Caco-2 (cell line): ENCODE data around the gene MACROD2. TPM values are rescaled to one million over a fixed set of nuclear protein-coding genes. Genes with fewer than 3 reads are reported as not detected.

Experiments
- BruUV-seq: library from RNA; stranded (reverse); fragments of 400-500 nt; replicated peaks from 2 replicates; lab custom pipeline; 2021; lab: Mats Ljungman, UMichigan
- CTCF ChIA-PET: fragments of 300-600 bp; sonication (Branson Sonifier 250); formaldehyde crosslinking; loops from one replicate; lab custom pipeline; 2022; ENCODE audit warnings: antibody characterized with exemption; lab: Charles Lee
- POLR2A ChIA-PET: fragments of 300-600 bp; sonication (Branson Sonifier 250); formaldehyde crosslinking; loops from one replicate; lab custom pipeline; 2022; ENCODE audit warnings: antibody characterized with exemption; lab: Charles Lee
- DNase-seq, 2 experiments: peaks; one replicate each; pipeline versions ENCODE4 v3.0.0 to v3.0.0-alpha.2; 2020 to 2022
- H3K27me3 ChIP-seq: replicated peaks from 2 replicates; pipeline ENCODE4 v1.6.0; 2011; ENCODE audit warnings: low read length; ENCODE audit not compliant: control insufficient read depth, insufficient read depth
- H3K36me3 ChIP-seq: 2 replicates; pipeline ENCODE4 v1.5.1; 2011; ENCODE audit warnings: low read length; ENCODE audit not compliant: control insufficient read depth, insufficient read depth
- H3K4me1 ChIP-seq: fragments of 250-450 bp; sonication (Bioruptor Pico); 2 replicates; pipeline ENCODE4 v1.5.1; 2020; ENCODE audit warnings: mild to moderate bottlenecking
- H3K4me3 ChIP-seq: 2 replicates; pipeline ENCODE4 v1.5.1; 2011; ENCODE audit warnings: low read depth, mild to moderate bottlenecking, control low read depth, low read length
- H3K9me3 ChIP-seq: fragments of 250-450 bp; sonication (Bioruptor Pico); 2 replicates; pipeline ENCODE4 v1.5.1; 2020; ENCODE audit warnings: mild to moderate bottlenecking, moderate library complexity
- H3K27ac Mint-ChIP-seq: one replicate; pipeline ENCODE4 v1.8.0; 2022; ENCODE audit warnings: mixed read lengths; ENCODE audit not compliant: unreplicated experiment
- H3K27me3 Mint-ChIP-seq: one replicate; pipeline ENCODE4 v1.8.0; 2022; ENCODE audit warnings: mixed read lengths; ENCODE audit not compliant: insufficient read depth, unreplicated experiment
- H3K36me3 Mint-ChIP-seq: one replicate; pipeline ENCODE4 v1.8.0; 2022; ENCODE audit warnings: mild to moderate bottlenecking, mixed read lengths; ENCODE audit not compliant: insufficient read depth, unreplicated experiment
- H3K4me1 Mint-ChIP-seq: one replicate; pipeline ENCODE4 v1.8.0; 2022; ENCODE audit warnings: low read depth, mixed read lengths; ENCODE audit not compliant: unreplicated experiment
- H3K4me3 Mint-ChIP-seq: one replicate; pipeline ENCODE4 v1.8.0; 2022; ENCODE audit warnings: mild to moderate bottlenecking, moderate library complexity, mixed read lengths; ENCODE audit not compliant: unreplicated experiment
- H3K9me3 Mint-ChIP-seq: one replicate; pipeline ENCODE4 v1.8.0; 2022; ENCODE audit warnings: mixed read lengths; ENCODE audit not compliant: unreplicated experiment
- CTCF ChIP-seq, 2 experiments: fragments of 200-600 bp in 1 of 2; IDR thresholded peaks; 1 replicate in 1 of 2; 2 replicates in 1 of 2; pipeline versions ENCODE4 v1.5.1 to v1.8.0; 2011 to 2022; ENCODE audit warnings: antibody characterized with exemption in 1 of 2, control low read depth in 1 of 2, inconsistent platforms in 1 of 2, low read depth in 1 of 2, low read length in 1 of 2, mild to moderate bottlenecking in 1 of 2, moderate library complexity in 1 of 2; ENCODE audit not compliant: insufficient read depth in 1 of 2, severe bottlenecking in 1 of 2, unreplicated experiment in 1 of 2
- intact Hi-C: fragments of 100-400 bp; cut with micrococcal nuclease; formaldehyde crosslinking; loops from one replicate; pipeline ENCODE4 v1.10.0; 2022; ENCODE audit not compliant: unreplicated experiment
- total RNA-seq: library from RNA; stranded (reverse); gene quantifications from 2 replicates; pipeline ENCODE4 v1.2.3, GENCODE V29; 2022

The MACROD2 gene
- total RNA-seq, 1 experiment from 2014 or later, result 6.4 TPM

DNA sequence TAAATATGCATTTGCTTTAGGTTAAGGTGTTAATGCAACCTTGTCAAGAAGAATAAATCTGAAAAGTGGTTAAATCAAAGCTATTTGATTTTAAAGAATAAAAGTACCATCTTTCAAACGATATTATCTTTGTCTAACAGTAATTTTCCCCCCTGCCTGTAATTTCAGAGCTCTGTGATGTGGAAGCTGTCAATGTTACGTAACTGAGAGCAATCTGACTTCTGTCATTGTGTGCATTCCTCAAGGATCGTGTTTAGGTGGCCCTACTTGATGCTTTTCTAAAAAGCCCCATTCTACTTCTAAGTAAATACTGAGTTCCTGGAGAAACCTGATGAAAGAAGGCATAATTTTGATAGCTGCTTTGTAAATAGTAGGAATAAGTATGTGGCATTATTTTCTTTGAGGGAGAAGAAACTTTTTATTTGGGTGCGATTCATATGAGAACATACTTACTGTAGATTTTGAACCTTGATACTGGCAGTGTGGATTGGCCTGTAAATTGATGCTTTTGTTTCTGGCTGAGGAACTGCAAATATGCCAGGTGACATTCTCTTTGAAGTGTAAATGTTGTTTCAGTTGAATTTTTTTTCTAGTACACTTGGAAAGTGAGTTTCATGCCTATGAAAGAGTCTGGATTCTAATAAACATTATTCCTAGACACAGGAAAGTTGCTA, 871.7 kb downstream of the MACROD2 start:
- intact Hi-C loops, result no loop called here
- Mint-ChIP-seq H3K36me3 (no peaks in the 10 kb centered on the region), H3K27me3 (no peaks in the 10 kb centered on the region), H3K4me3 (no peak overlapping the region), H3K4me1 (peaks cover 16% of the 10 kb centered on the region), H3K27ac (no peak overlapping the region), H3K9me3 (no peaks in the 10 kb centered on the region)
- no peak for DNase-seq
- Histone ChIP-seq H3K4me1 (peaks cover 10% of the 10 kb centered on the region), H3K9me3 (no peaks in the 10 kb centered on the region), H3K4me3 (no peak overlapping the region), H3K36me3 (no peaks in the 10 kb centered on the region), H3K27me3 (no peaks in the 10 kb centered on the region)
- no peak for TF ChIP-seq CTCF (IDR thresholded peaks at IDR 0.05; ENCODE audit: insufficient read depth in 1 of 2, low read depth in 1 of 2, low read length in 1 of 2, severe bottlenecking in 1 of 2, unreplicated experiment in 1 of 2)
- BruUV-seq, result no TSS peak
- ChIA-PET POLR2A (no interaction called here), CTCF (no interaction called here)

DNA sequence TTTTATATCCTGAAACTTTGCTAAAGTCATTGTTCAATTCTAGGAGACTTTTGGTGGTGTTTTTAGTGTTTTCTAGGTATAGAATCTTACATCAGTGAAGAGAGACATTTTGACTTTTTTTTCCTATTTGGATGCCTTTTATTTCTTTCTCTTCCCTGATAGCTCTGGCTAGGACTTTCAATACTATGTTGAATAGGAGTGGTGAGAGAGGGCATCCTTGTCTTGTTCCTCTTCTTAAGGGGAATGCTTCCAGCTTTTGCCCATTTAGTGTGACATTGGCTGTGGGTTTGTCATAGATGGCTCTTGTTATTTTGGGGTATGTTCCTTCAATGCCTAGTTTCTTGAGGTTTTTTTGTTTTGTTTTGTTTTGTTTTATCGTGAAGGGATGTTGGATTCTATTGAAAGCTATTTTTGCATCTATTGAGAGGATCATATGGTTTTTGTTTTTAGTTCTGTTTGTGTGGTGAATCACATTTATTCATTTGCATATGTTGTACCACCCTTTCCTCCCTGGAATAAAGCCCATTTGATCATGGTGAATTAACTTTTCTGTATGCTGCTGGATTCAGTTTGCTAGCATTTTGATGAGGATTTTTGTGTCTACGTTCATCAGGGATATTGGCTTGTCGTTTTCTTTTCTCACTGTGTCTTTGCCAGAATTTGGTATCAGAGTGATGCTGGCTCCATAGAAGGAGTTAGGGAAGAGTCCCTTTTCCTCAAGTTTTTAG, 882.1 kb downstream of the MACROD2 start:
- intact Hi-C loops, result no loop called here
- ChIA-PET POLR2A (no interaction called here), CTCF (no interaction called here)

GRCh38 chr20:14878676-14879019, 883.3 kb downstream of the MACROD2 start:
- intact Hi-C loops, result no loop called here
- Mint-ChIP-seq H3K4me3 (no peak overlapping the region), H3K9me3 (peaks cover 10% of the 10 kb centered on the region), H3K36me3 (no peaks in the 10 kb centered on the region), H3K27ac (peak overlapping the region; percentile 30), H3K27me3 (no peaks in the 10 kb centered on the region), H3K4me1 (peaks cover 9% of the 10 kb centered on the region)
- no peak for TF ChIP-seq CTCF (IDR thresholded peaks at IDR 0.05; ENCODE audit: insufficient read depth in 1 of 2, low read depth in 1 of 2, low read length in 1 of 2, severe bottlenecking in 1 of 2, unreplicated experiment in 1 of 2)
- CTCF ChIA-PET, result no interaction called here
- POLR2A ChIA-PET, result no interaction called here
- 0 out of 2 replicates have a peak, but pooled peaks cover 5% of the 10 kb centered on the region for H3K9me3 ChIP-seq
- H3K4me1 ChIP-seq, result peaks cover 25% of the 10 kb centered on the region
- no peak for DNase-seq
- H3K36me3 ChIP-seq, result no peaks in the 10 kb centered on the region
- no peak overlapping the region for H3K4me3 ChIP-seq
- no TSS peak for BruUV-seq
- no peaks in the 10 kb centered on the region for H3K27me3 ChIP-seq

More for the DNA sequence above, 882.1 kb downstream of the MACROD2 start:
- H3K36me3 Mint-ChIP-seq, result no peaks in the 10 kb centered on the region
- peaks cover 25% of the 10 kb centered on the region for H3K4me1 ChIP-seq
- H3K27ac Mint-ChIP-seq, result no peak overlapping the region
- peaks cover 9% of the 10 kb centered on the region for H3K4me1 Mint-ChIP-seq
- H3K27me3 ChIP-seq, result no peaks in the 10 kb centered on the region
- no TSS peak for BruUV-seq
- no peak for TF ChIP-seq CTCF (IDR thresholded peaks at IDR 0.05; ENCODE audit: insufficient read depth in 1 of 2, low read depth in 1 of 2, low read length in 1 of 2, severe bottlenecking in 1 of 2, unreplicated experiment in 1 of 2)
- DNase-seq, result no peak
- no peak overlapping the region for H3K4me3 ChIP-seq
- no peaks in the 10 kb centered on the region for H3K36me3 ChIP-seq
- H3K9me3 Mint-ChIP-seq, result peaks cover 10% of the 10 kb centered on the region
- H3K4me3 Mint-ChIP-seq, result no peak overlapping the region
- H3K9me3 ChIP-seq, result 0 out of 2 replicates have a peak, but pooled peaks cover 5% of the 10 kb centered on the region
- H3K27me3 Mint-ChIP-seq, result no peaks in the 10 kb centered on the region
